Left ventricle myocardium inferior (tissue), 1 donor: ENCODE data around the gene RIC1. TPM values are rescaled to one million over a fixed set of nuclear protein-coding genes. Genes with fewer than 3 reads are reported as not detected.

Source experiments
- DNase-seq: peaks from one replicate; pipeline ENCODE4 v3.0.0-alpha.2; 2020
- H3K27ac ChIP-seq: fragments of 200-600 bp; replicated peaks from 2 replicates; pipeline ENCODE4 v1.8.0; 2021
- H3K27me3 ChIP-seq: fragments of 200-600 bp; 2 replicates; pipeline ENCODE4 v1.8.0; 2021; ENCODE audit warnings: low read depth
- H3K36me3 ChIP-seq: fragments of 200-600 bp; 2 replicates; pipeline ENCODE4 v1.8.0; 2021
- H3K4me1 ChIP-seq: fragments of 200-600 bp; 2 replicates; pipeline ENCODE4 v1.8.0; 2021
- H3K4me3 ChIP-seq: fragments of 200-600 bp; 2 replicates; pipeline ENCODE4 v1.8.0; 2021; ENCODE audit warnings: mild to moderate bottlenecking, moderate library complexity
- H3K9me3 ChIP-seq: fragments of 200-600 bp; replicated peaks from 2 replicates; pipeline ENCODE4 v1.8.0; 2021
- CTCF ChIP-seq: fragments of 200-600 bp; IDR thresholded peaks from 2 replicates; pipeline ENCODE4 v1.8.0; 2021; ENCODE audit warnings: antibody characterized with exemption, mild to moderate bottlenecking, borderline replicate concordance
- intact Hi-C: fragments of 100-400 bp; cut with micrococcal nuclease; formaldehyde crosslinking; loops from one replicate; pipeline ENCODE4 v1.11.0; 2022
- total RNA-seq: library from RNA; stranded (reverse); fragmentation: NEBNext Ultra II Directional; extraction: Animal tissue kit (Norgen Biotek cat#: 25700); gene quantifications from one replicate; pipeline ENCODE4 v1.2.1, GENCODE V29; 2021
- donor health status: DM: no; HTN: yes; CAD: no; lungs with severe emphysema.

Gene RIC1
- total RNA-seq, 1 donor from 2014 or later: 7.1 TPM

GRCh38 chr9:5800969-5801738, 172.2 kb downstream of the RIC1 start:
- Histone ChIP-seq H3K4me3 (no peak overlapping the region), H3K4me1 (peaks cover 4% of the 10 kb centered on the region), H3K27me3 (no peaks in the 10 kb centered on the region), H3K27ac (no peak overlapping the region), H3K36me3 (peaks cover 33% of the 10 kb centered on the region), H3K9me3 (no peaks in the 10 kb centered on the region)
- no peak for TF ChIP-seq CTCF
- DNase-seq: no peak
- intact Hi-C loops: no loop called here

- DNase-seq: no peak
- intact Hi-C loops: no loop called here
- no peak overlapping the region for H3K4me3 ChIP-seq
- no peak for TF ChIP-seq CTCF
- peaks cover 4% of the 10 kb centered on the region for H3K4me1 ChIP-seq
- peaks cover 28% of the 10 kb centered on the region for H3K36me3 ChIP-seq
- H3K9me3 ChIP-seq: no peaks in the 10 kb centered on the region
- no peak overlapping the region for H3K27ac ChIP-seq
- no peaks in the 10 kb centered on the region for H3K27me3 ChIP-seq
Observed at GRCh38 chr9:5801739-5802113, 172.8 kb downstream of the RIC1 start.

- Histone ChIP-seq H3K36me3 (peaks cover 39% of the 10 kb centered on the region), H3K4me1 (peaks cover 4% of the 10 kb centered on the region), H3K27ac (no peak overlapping the region), H3K27me3 (no peaks in the 10 kb centered on the region), H3K4me3 (no peak overlapping the region), H3K9me3 (no peaks in the 10 kb centered on the region)
- intact Hi-C loops: no loop called here
- TF ChIP-seq CTCF: no peak
- no peak for DNase-seq
Observed at GRCh38 chr9:5805478-5805877, 176.6 kb downstream of the RIC1 start.

- Histone ChIP-seq H3K36me3 (peaks cover 58% of the 10 kb centered on the region), H3K27ac (no peak overlapping the region), H3K4me3 (no peak overlapping the region), H3K27me3 (no peaks in the 10 kb centered on the region), H3K4me1 (no peaks in the 10 kb centered on the region), H3K9me3 (no peaks in the 10 kb centered on the region)
- no peak for DNase-seq
- no peak for TF ChIP-seq CTCF
- intact Hi-C loops: no loop called here
Observed at GRCh38 chr9:5811751-5812150, 182.8 kb downstream of the RIC1 start.

GRCh38 chr9:5813824-5814223, 184.9 kb downstream of the RIC1 start:
- Histone ChIP-seq H3K27me3 (no peaks in the 10 kb centered on the region), H3K9me3 (no peaks in the 10 kb centered on the region), H3K4me1 (no peaks in the 10 kb centered on the region), H3K4me3 (no peak overlapping the region), H3K36me3 (peaks cover 51% of the 10 kb centered on the region), H3K27ac (no peak overlapping the region)
- TF ChIP-seq CTCF: no peak
- DNase-seq: no peak
- intact Hi-C loops: no loop called here
